Activated CD8-positive, alpha-beta memory T cell treated with anti-CD3 and anti-CD28 coated beads for 48 hours (primary cell): ENCODE measurements around the gene SDCCAG8.

Experiments
- DNase-seq, 3 experiments: peaks; one replicate each; pipeline ENCODE4 v3.0.0-alpha.2; 2020; ENCODE audit warnings: low read depth in 2 of 3, low spot score in 2 of 3

SDCCAG8 gene

DNA sequence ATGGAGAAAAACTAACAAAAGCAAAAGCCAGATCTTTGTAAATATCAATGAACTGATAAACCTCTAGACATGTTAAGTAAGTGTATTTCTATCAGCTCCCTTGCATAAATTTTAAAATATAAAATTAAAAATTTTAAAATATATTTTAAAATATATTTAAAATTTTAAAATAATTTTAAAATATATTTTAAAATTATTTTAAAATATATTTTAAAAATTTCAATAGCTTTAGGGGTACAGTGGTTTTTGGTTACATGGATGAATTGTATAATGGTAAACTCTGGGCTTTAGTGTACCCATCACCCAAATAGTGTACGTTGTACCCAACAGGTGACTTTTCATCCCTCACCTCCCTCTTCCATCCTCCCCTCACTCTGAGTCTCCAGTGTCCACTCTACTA, 279.2 kb downstream of the SDCCAG8 start:
- DNase-seq = no peak

DNA sequence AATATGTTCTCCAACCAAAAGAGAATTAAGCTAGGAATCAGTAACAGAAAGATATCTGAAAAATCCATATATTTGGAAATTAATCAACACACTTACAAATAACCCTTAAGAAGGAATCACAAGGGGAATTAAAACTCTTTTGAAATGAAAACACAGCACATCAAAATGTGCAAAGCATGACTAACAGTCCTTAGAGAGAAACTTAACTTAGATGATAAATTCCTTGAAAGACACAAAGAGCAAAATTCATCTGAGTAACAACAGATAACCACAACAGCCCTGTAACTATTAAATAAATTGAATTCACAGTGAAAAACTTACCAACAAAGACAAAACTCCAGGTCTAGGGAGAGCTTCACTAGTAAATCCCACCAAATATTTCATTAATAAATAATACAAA, 283.8 kb downstream of the SDCCAG8 start:
- no peak for DNase-seq

DNA sequence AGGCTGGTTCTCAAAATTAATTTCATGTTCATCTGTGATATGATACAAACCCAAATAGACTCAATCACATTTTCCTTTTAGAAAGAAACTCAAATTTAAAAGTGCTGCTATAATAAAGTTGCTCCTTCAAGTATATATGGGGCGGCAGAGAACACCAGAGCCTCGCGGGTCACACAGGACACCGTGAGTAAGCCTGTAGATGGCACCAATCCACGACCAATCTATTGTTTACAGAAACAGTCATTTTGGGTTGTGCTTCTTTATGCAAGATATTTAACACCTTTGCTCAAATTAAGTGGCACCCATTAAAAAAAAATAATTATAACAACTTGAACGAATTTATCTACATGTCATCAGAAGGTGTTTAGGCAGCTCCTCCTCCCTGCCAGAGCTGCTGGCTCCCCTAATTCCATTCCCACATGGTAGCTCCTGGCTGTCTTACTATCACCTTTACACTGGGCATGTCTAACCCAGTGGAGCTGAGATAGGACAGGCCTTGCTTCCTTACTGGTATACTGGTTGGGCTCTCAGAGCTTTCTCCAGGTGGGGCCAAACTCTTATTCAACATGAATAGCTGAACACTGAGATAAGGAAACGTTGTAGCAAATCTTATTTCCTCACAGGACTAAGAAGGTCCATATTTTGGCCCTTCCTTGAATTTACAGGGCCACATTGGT, 287.0 kb downstream of the SDCCAG8 start:
- no peak for DNase-seq

DNA sequence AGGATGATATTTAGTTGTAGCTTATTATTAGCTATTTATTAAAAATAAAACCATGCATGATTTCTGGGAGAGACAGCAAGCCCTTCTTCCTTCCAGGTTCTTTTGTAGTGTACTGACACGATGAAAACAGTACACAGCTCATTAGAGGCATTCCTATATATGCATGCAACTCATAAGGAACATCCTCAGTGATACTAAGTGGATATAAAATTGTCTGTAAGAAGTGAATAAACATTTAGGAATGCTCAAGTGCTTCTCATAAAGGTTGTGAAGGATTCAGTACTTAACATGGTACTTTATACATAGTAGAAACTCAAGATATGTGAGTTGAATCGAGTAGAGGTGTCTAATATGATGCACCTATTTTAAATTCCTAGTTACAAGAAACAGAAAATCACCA, 287.7 kb downstream of the SDCCAG8 start:
- DNase-seq = no peak

DNA sequence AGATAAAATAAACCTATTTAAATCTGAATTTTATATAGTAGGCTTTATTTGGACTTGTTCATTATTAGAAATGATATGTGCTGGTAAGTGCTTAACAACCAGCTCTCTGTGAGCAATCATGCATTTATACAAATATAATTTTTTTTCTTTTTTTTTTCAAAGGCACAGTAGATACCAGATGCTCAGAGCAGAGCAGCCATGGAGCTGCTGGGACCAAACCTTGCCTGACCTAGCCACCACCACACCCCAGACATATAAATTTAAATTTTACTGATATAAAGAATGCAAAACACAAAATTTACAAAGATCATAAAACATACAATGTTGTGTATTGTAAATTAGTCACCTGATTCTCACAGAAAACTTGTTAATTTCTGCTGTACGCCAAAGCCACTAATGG, 290.6 kb downstream of the SDCCAG8 start:
- no peak for DNase-seq

DNA sequence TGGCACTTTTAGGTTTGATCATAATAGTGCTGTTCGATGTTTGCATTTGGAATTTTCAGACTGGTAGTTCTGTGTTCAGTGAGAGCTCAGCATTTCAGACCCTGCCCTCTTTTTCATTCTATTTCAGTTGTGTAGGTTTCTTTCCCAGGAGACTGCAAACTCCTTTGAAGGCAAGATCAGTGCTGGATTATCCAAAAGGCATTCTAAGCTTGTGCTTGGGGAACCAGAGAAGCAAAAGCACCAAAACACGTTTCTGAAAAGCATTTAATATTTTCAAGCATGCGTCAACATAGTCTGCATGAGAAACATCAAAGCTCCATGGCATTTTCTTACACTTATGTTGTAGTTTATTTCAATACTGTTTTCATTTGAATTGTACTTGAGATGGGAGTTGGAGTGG, 292.1 kb downstream of the SDCCAG8 start:
- no peak for DNase-seq

DNA sequence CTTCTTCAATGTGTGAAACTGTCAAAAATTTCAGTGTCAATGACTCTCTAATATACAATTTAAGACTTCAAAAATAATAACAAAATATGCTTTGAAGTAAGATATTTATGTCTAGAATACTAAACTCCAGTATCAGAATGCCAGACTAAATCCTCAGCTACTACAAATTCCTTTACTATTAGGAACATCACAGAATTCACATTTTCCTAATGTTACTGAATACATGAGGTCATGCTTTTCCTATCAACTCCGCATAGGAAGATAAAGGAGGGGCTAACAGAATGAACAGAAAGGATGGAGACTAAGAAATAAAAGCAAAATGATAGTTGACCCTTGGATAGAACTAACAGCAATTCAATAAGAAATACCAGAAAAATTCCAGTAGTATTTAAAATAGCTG, 292.7 kb downstream of the SDCCAG8 start:
- no peak for DNase-seq

DNA sequence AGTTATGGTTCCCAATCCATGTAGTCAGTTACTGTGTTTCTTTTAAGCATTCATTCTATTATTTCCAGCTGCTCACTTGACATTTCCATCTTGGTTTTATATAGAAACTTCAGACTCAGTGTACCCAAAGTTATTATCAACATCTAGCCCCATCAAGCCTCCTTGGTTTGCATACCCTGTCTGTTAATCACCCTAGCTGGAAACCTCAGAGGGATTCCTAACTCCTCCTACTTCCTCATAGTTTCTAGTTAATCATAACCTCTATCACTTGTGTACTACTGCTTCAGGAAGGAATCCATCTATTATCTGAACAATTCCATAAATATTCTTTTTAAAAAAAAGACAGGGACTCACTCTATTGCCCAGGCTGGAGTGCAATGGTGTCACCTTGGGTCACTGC, 293.3 kb downstream of the SDCCAG8 start:
- DNase-seq = no peak
